Cardiac muscle cell (in vitro differentiated cells and primary cell): ENCODE measurements around the gene OPRL1. TPM values are rescaled to one million over a fixed set of nuclear protein-coding genes. Genes with fewer than 3 reads are reported as not detected.

ENCODE experiments used
- DNase-seq, 2 donors: peaks; one replicate each; pipeline versions ENCODE4 v3.0.0 to v3.0.0-alpha.2; 2010 to 2017; ENCODE audit warnings: low read depth in 1 of 2, low spot score in 1 of 2
- H3K27ac ChIP-seq: fragments of 200-600 bp; sonication (generic); 2 replicates; pipeline ENCODE4 v1.5.1; 2016
- H3K27me3 ChIP-seq: fragments of 200-600 bp; sonication (generic); 2 replicates; pipeline ENCODE4 v1.6.0; 2016; ENCODE audit warnings: control low read depth
- H3K36me3 ChIP-seq: fragments of 200-600 bp; sonication (generic); 2 replicates; pipeline ENCODE4 v1.5.1; 2016; ENCODE audit warnings: control low read depth
- H3K4me1 ChIP-seq: fragments of 200-600 bp; sonication (generic); 2 replicates; pipeline ENCODE4 v1.8.1; 2017; ENCODE audit warnings: low read depth, mild to moderate bottlenecking, mixed run types
- H3K4me3 ChIP-seq: fragments of 200-600 bp; sonication (generic); 2 replicates; pipeline ENCODE4 v1.5.1; 2016; ENCODE audit warnings: mild to moderate bottlenecking
- H3K9me3 ChIP-seq: fragments of 200-600 bp; sonication (generic); 2 replicates; pipeline ENCODE4 v1.5.1; 2017; ENCODE audit warnings: low read depth, mild to moderate bottlenecking, control low read depth
- polyA plus RNA-seq: library from polyadenylated mRNA; unstranded; fragments of >200 nt; fragmentation: Nextera tagmentation; extraction: Ambion mirVana; gene quantifications from 2 replicates; pipeline ENCODE4 v1.2.1, GENCODE V29; 2016
- total RNA-seq: library from RNA; depleted of rRNA; stranded (reverse); fragments of >200 nt; gene quantifications from 2 replicates; pipeline ENCODE4 v1.2.3, GENCODE V29; 2016
- TF ChIP-seq, protein P1 (sequence below): IDR thresholded peaks from 2 replicates; pipeline ENCODE4 v1.5.1; 2012; ENCODE audit warnings: low read depth, mild to moderate bottlenecking, low read length

The OPRL1 gene
- total and polyA plus RNA-seq, 2 experiments from 2014 or later, result 2.1 to 9.6 TPM

DNA sequence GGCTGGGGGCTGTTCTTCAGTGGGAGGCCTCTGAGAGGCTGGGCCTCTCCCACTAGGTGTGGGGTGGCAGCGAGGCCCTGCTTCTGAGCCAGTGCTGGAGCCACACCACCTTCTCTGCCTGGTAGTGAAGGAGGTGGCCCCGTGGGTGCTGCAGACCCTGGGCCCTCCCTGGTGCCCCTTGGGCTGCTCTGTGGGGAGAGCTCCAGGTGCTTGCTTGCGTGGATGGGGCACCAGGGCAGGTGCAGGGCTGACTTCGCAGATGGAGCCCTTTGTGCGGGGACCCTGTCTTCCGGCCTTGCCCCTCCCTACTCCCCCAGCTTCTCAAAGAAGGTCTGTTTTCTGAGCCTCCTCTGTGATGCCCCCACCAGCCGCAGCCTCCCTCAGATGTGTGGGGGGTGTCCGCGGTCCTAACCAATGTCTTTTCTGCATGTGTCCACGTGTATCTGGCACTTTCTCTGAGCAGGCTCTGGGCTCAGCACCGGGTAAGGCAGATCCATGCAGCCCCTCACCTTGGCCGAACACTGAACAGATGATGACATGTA is 67.1 kb downstream of the OPRL1 start:
- no peak for DNase-seq
- no peak overlapping the region for H3K27ac ChIP-seq
- H3K4me1 ChIP-seq, result no peaks in the 10 kb centered on the region
- TF ChIP-seq, protein P1, sequence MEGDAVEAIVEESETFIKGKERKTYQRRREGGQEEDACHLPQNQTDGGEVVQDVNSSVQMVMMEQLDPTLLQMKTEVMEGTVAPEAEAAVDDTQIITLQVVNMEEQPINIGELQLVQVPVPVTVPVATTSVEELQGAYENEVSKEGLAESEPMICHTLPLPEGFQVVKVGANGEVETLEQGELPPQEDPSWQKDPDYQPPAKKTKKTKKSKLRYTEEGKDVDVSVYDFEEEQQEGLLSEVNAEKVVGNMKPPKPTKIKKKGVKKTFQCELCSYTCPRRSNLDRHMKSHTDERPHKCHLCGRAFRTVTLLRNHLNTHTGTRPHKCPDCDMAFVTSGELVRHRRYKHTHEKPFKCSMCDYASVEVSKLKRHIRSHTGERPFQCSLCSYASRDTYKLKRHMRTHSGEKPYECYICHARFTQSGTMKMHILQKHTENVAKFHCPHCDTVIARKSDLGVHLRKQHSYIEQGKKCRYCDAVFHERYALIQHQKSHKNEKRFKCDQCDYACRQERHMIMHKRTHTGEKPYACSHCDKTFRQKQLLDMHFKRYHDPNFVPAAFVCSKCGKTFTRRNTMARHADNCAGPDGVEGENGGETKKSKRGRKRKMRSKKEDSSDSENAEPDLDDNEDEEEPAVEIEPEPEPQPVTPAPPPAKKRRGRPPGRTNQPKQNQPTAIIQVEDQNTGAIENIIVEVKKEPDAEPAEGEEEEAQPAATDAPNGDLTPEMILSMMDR, result no peak
- H3K9me3 ChIP-seq, result no peaks in the 10 kb centered on the region
- H3K27me3 ChIP-seq, result no peaks in the 10 kb centered on the region
- no peaks in the 10 kb centered on the region for H3K36me3 ChIP-seq
- no peak overlapping the region for H3K4me3 ChIP-seq

DNA sequence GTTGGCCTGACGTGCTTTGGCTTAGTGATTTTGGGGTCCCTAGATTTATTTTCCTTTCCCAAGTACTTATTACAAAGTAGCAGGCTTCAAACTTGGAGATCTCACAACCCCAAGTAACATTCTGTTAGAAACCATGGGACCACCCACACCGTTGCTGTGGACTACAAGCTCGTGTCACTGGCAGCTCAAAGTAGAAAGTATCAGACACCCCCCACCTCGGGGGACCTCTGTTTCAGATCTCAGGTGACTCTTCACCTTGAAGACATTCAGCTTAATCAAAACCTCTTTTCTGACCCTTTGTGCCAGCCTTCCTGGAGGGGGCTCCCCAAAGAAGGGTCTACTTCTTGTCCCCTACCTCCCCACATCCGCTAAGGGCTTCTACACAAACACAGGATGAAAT is 68.7 kb downstream of the OPRL1 start:
- H3K27ac ChIP-seq, result no peak overlapping the region
- no peaks in the 10 kb centered on the region for H3K4me1 ChIP-seq
- H3K4me3 ChIP-seq, result no peak overlapping the region
- H3K27me3 ChIP-seq, result no peaks in the 10 kb centered on the region
- TF ChIP-seq, protein P1, result no peak
- no peaks in the 10 kb centered on the region for H3K36me3 ChIP-seq
- H3K9me3 ChIP-seq, result no peaks in the 10 kb centered on the region
- DNase-seq, result no peak

- Histone ChIP-seq H3K4me3 (no peak overlapping the region), H3K36me3 (no peaks in the 10 kb centered on the region), H3K4me1 (no peaks in the 10 kb centered on the region), H3K27ac (no peak overlapping the region), H3K27me3 (no peaks in the 10 kb centered on the region), H3K9me3 (no peaks in the 10 kb centered on the region)
- no peak for DNase-seq
- TF ChIP-seq, protein P1, result no peak
These were observed 69.3 kb downstream of the OPRL1 start for GRCh38 chr20:64149141-64149540.

GRCh38 chr20:64149809-64150560 is 70.1 kb downstream of the OPRL1 start:
- no peak for DNase-seq
- no peak overlapping the region for H3K4me3 ChIP-seq
- no peaks in the 10 kb centered on the region for H3K27me3 ChIP-seq
- no peaks in the 10 kb centered on the region for H3K4me1 ChIP-seq
- TF ChIP-seq, protein P1, result no peak
- no peaks in the 10 kb centered on the region for H3K9me3 ChIP-seq
- no peaks in the 10 kb centered on the region for H3K36me3 ChIP-seq
- no peak overlapping the region for H3K27ac ChIP-seq

Other genes with a start within 250 kb of the OPRL1 start
- 43.1 and 53.4 TPM in 2 replicates for gene ZBTB46, start 248.8 kb upstream of the OPRL1 start, total RNA-seq
- gene ZBTB46, start 248.8 kb upstream of the OPRL1 start, polyA plus RNA-seq, result 24.1 and 24.5 TPM in 2 replicates
- not detected in 2 replicates for gene ABHD16B, start 218.6 kb upstream of the OPRL1 start, total RNA-seq
- 3.4 and 4.6 TPM in 2 replicates for gene ABHD16B, start 218.6 kb upstream of the OPRL1 start, polyA plus RNA-seq
- gene TPD52L2, start 214.8 kb upstream of the OPRL1 start, total RNA-seq, result 103 and 105 TPM in 2 replicates
- gene TPD52L2, start 214.8 kb upstream of the OPRL1 start, polyA plus RNA-seq, result 114 and 121 TPM in 2 replicates
- gene DNAJC5, start 185.0 kb upstream of the OPRL1 start, total RNA-seq, result 37.7 and 45.4 TPM in 2 replicates
- 9.4 and 10.2 TPM in 2 replicates for gene DNAJC5, start 185.0 kb upstream of the OPRL1 start, polyA plus RNA-seq
- gene UCKL1, start 123.7 kb upstream of the OPRL1 start, total RNA-seq, result 40.2 and 53.5 TPM in 2 replicates
- 84.2 and 96.3 TPM in 2 replicates for gene UCKL1, start 123.7 kb upstream of the OPRL1 start, polyA plus RNA-seq
- 41.6 and 45.8 TPM in 2 replicates for gene ZNF512B, start 110.2 kb upstream of the OPRL1 start, total RNA-seq
- gene ZNF512B, start 110.2 kb upstream of the OPRL1 start, polyA plus RNA-seq, result 13.7 and 15.3 TPM in 2 replicates
- gene SAMD10, start 100.4 kb upstream of the OPRL1 start, total RNA-seq, result 20.3 and 20.8 TPM in 2 replicates
- 22.6 and 36.5 TPM in 2 replicates for gene SAMD10, start 100.4 kb upstream of the OPRL1 start, polyA plus RNA-seq
- 62.6 and 67.6 TPM in 2 replicates for gene PRPF6, start 99.0 kb upstream of the OPRL1 start, total RNA-seq
- 73.5 and 78.7 TPM in 2 replicates for gene PRPF6, start 99.0 kb upstream of the OPRL1 start, polyA plus RNA-seq
- gene C20orf204, start 43.9 kb upstream of the OPRL1 start, total RNA-seq, result 0.88 and 2.2 TPM in 2 replicates
- gene C20orf204, start 43.9 kb upstream of the OPRL1 start, polyA plus RNA-seq, result 0.35 and 0.76 TPM in 2 replicates
- gene SOX18, start 30.4 kb upstream of the OPRL1 start, total RNA-seq, result 0.06 and 0.14 TPM in 2 replicates
- gene SOX18, start 30.4 kb upstream of the OPRL1 start, polyA plus RNA-seq, result 3.5 TPM in 1 of 2 replicates, not detected in the other
- 96.0 and 97.3 TPM in 2 replicates for gene TCEA2, start 16.9 kb upstream of the OPRL1 start, total RNA-seq
- 157 and 169 TPM in 2 replicates for gene TCEA2, start 16.9 kb upstream of the OPRL1 start, polyA plus RNA-seq
- 12.3 and 14.1 TPM in 2 replicates for gene RGS19, start 564 bp upstream of the OPRL1 start, total RNA-seq
- gene RGS19, start 564 bp upstream of the OPRL1 start, polyA plus RNA-seq, result 9.0 and 12.9 TPM in 2 replicates
- 0.21 and 5.6 TPM in 2 replicates for gene LKAAEAR1, start 4.3 kb downstream of the OPRL1 start, total RNA-seq
- 0.47 and 2.2 TPM in 2 replicates for gene LKAAEAR1, start 4.3 kb downstream of the OPRL1 start, polyA plus RNA-seq
- gene NPBWR2, start 27.5 kb downstream of the OPRL1 start, total RNA-seq, result not detected in 2 replicates
- gene NPBWR2, start 27.5 kb downstream of the OPRL1 start, polyA plus RNA-seq, result not detected in 2 replicates
- 0.35 and 0.39 TPM in 2 replicates for gene MYT1, start 84.4 kb downstream of the OPRL1 start, total RNA-seq
- gene MYT1, start 84.4 kb downstream of the OPRL1 start, polyA plus RNA-seq, result 0.50 and 0.72 TPM in 2 replicates
- gene PCMTD2, start 175.7 kb downstream of the OPRL1 start, total RNA-seq, result 157 and 186 TPM in 2 replicates
- gene PCMTD2, start 175.7 kb downstream of the OPRL1 start, polyA plus RNA-seq, result 50.4 and 51.0 TPM in 2 replicates